Neural cell (in vitro differentiated cells): ENCODE data around the gene CCDC201. TPM values are rescaled to one million over a fixed set of nuclear protein-coding genes. Genes with fewer than 3 reads are reported as not detected.
A peak's percentile ranks its signal among the peaks of the same experiment; 100 is the strongest.

Experiments
- H2AFZ ChIP-seq: fragments of 200-600, 300-800 bp; sonication (generic), shearing (Covaris generic); 2 replicates; pipeline ENCODE4 v1.6.0; 2014; ENCODE audit warnings: low read depth, mild to moderate bottlenecking, antibody characterized with exemption, low read length, moderate library complexity
- H3F3A ChIP-seq: fragments of 200-600 bp; shearing (Covaris generic); 2 replicates; pipeline ENCODE4 v1.6.1; 2016; ENCODE audit warnings: mild to moderate bottlenecking, moderate library complexity, mixed read lengths, antibody characterized with exemption, low read length; ENCODE audit not compliant: insufficient read depth, poor library complexity, severe bottlenecking
- H3K27ac ChIP-seq: fragments of 200-600, 300-800 bp; sonication (generic), shearing (Covaris generic); 2 replicates; pipeline ENCODE4 v1.5.1; 2014; ENCODE audit warnings: mild to moderate bottlenecking, low read length, moderate library complexity
- H3K27me3 ChIP-seq: fragments of 300-800, 200-600 bp; sonication (generic), shearing (Covaris generic); 2 replicates; pipeline ENCODE4 v1.6.0; 2014; ENCODE audit warnings: mild to moderate bottlenecking, low read depth, low read length, moderate library complexity; ENCODE audit not compliant: insufficient read depth
- H3K36me3 ChIP-seq: fragments of 300-800, 200-600 bp; sonication (generic), shearing (Covaris generic); 2 replicates; pipeline ENCODE4 v1.5.1; 2014; ENCODE audit warnings: mild to moderate bottlenecking, antibody characterized with exemption, low read length, moderate library complexity; ENCODE audit not compliant: insufficient read depth
- H3K4me2 ChIP-seq: fragments of 300-800, 200-600 bp; sonication (generic), shearing (Covaris generic); 2 replicates; pipeline ENCODE4 v1.6.0; 2014; ENCODE audit warnings: mild to moderate bottlenecking, low read length
- H3K4me3 ChIP-seq: fragments of 300-800, 200-600 bp; sonication (generic), shearing (Covaris generic); 2 replicates; pipeline ENCODE4 v1.5.1; 2014; ENCODE audit warnings: mild to moderate bottlenecking, low read length, moderate library complexity
- H3K79me2 ChIP-seq: fragments of 200-600 bp; shearing (Covaris generic); replicated peaks from 2 replicates; pipeline ENCODE4 v1.6.0; 2014; ENCODE audit warnings: mild to moderate bottlenecking, low read length, moderate library complexity; ENCODE audit not compliant: insufficient read depth
- H3K9ac ChIP-seq: fragments of 300-800, 200-600 bp; sonication (generic), shearing (Covaris generic); 2 replicates; pipeline ENCODE4 v1.6.1; 2016; ENCODE audit warnings: mild to moderate bottlenecking, low read length, mixed read lengths
- H3K9me2 ChIP-seq: fragments of 200-600 bp; shearing (Covaris generic); 2 replicates; pipeline ENCODE4 v1.6.1; 2016; ENCODE audit warnings: mild to moderate bottlenecking, low read length, mixed read lengths; ENCODE audit not compliant: insufficient read depth
- H3K9me3 ChIP-seq: fragments of 200-600, 300-800 bp; sonication (generic), shearing (Covaris generic); 2 replicates; pipeline ENCODE4 v1.6.1; 2016; ENCODE audit warnings: mild to moderate bottlenecking, mixed run types, low read length, moderate library complexity, mixed read lengths
- H4K20me1 ChIP-seq: fragments of 200-600 bp; shearing (Covaris generic); 2 replicates; pipeline ENCODE4 v1.6.1; 2016; ENCODE audit warnings: mild to moderate bottlenecking, mixed run types; ENCODE audit not compliant: insufficient read depth
- EP300 ChIP-seq: fragments of 450-650 bp; conservative IDR thresholded peaks from 2 replicates; pipeline ENCODE4 v1.6.1; 2014; ENCODE audit warnings: antibody characterized with exemption, mild to moderate bottlenecking, moderate library complexity; ENCODE audit not compliant: poor library complexity, severe bottlenecking
- EZH2 ChIP-seq: fragments of 200-600, 300-800 bp; shearing (Covaris generic), sonication (generic); IDR thresholded peaks from 2 replicates; pipeline ENCODE4 v1.6.1; 2014; ENCODE audit warnings: antibody characterized with exemption, low read length, borderline replicate concordance, mild to moderate bottlenecking; ENCODE audit not compliant: insufficient read depth, poor library complexity, severe bottlenecking
- MXI1 ChIP-seq: fragments of 450-650 bp; conservative IDR thresholded peaks from 2 replicates; pipeline ENCODE4 v1.6.1; 2014; ENCODE audit warnings: antibody characterized with exemption, mild to moderate bottlenecking; ENCODE audit not compliant: poor library complexity, severe bottlenecking
- POLR2AphosphoS5 ChIP-seq: IDR thresholded peaks from 2 replicates; pipeline ENCODE4 v1.6.1; 2012
- RAD21 ChIP-seq: fragments of 450-650 bp; conservative IDR thresholded peaks from 2 replicates; pipeline ENCODE4 v1.6.1; 2014; ENCODE audit warnings: antibody characterized with exemption, mild to moderate bottlenecking, moderate library complexity
- REST ChIP-seq: IDR thresholded peaks from 2 replicates; pipeline ENCODE4 v1.6.1; 2012; ENCODE audit warnings: borderline replicate concordance
- SMC3 ChIP-seq: fragments of 450-650 bp; conservative IDR thresholded peaks from 2 replicates; pipeline ENCODE4 v1.6.1; 2014; ENCODE audit warnings: antibody characterized with exemption, mild to moderate bottlenecking, moderate library complexity; ENCODE audit not compliant: poor library complexity
- TAF1 ChIP-seq: IDR thresholded peaks from 2 replicates; pipeline ENCODE4 v1.6.1; 2012; ENCODE audit warnings: low read depth
- polyA plus RNA-seq: library from polyadenylated mRNA; depleted of rRNA; stranded (reverse); fragments of >200 nt; gene quantifications from 2 replicates; pipeline ENCODE4 v1.2.3, GENCODE V29; 2014
- TF ChIP-seq, protein P1 (sequence below): fragments of 450-650 bp; IDR thresholded peaks from 2 replicates; pipeline ENCODE4 v1.5.1; 2014; ENCODE audit warnings: antibody characterized with exemption, mild to moderate bottlenecking, moderate library complexity; ENCODE audit not compliant: poor library complexity, severe bottlenecking

Gene CCDC201
- polyA plus RNA-seq, 1 donor from 2014 or later, result not detected

DNA sequence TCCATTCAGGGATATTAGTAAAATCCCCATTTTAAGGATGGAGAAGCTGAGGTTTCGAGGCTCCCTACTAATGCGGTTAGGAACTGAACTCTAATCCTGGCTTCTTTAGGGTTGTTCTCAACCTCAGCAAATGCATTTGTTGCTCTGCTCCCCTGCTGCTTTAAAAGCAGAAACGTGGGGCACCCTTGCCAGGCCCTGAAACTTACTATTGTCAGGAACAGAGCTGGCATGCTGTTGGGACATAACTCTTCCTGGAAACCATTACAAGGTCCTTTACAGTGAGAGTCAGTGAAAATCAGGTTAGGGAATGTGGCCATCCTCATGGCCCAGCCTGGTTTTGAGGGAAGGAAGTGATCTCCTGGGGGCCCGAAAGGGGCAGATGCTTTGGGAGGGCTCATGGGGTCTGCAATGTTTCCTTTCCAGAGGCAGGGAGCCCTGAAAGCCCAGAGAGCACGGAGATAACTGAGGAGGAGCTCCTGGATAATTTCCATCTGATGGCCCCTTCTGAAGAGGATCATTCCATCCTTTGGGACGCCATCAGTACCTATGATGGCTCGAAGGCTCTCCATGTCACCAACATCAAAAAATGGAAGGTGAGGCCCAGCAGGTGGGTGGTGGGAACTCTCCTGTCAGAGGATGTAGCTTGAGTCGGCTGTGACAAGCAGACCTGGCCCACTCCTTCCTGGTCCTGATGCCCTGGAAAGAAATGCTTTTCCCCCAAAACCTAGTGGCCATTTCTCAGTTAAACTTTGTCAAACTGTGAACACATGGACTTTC, 17.4 kb upstream of the CCDC201 start:
- no peak for TF ChIP-seq SMC3
- no peak for TF ChIP-seq REST
- TF ChIP-seq MXI1, result no peak
- no peak for TF ChIP-seq RAD21
- no peak for TF ChIP-seq POLR2AphosphoS5
- TF ChIP-seq, protein P1, sequence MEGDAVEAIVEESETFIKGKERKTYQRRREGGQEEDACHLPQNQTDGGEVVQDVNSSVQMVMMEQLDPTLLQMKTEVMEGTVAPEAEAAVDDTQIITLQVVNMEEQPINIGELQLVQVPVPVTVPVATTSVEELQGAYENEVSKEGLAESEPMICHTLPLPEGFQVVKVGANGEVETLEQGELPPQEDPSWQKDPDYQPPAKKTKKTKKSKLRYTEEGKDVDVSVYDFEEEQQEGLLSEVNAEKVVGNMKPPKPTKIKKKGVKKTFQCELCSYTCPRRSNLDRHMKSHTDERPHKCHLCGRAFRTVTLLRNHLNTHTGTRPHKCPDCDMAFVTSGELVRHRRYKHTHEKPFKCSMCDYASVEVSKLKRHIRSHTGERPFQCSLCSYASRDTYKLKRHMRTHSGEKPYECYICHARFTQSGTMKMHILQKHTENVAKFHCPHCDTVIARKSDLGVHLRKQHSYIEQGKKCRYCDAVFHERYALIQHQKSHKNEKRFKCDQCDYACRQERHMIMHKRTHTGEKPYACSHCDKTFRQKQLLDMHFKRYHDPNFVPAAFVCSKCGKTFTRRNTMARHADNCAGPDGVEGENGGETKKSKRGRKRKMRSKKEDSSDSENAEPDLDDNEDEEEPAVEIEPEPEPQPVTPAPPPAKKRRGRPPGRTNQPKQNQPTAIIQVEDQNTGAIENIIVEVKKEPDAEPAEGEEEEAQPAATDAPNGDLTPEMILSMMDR, result no peak
- TF ChIP-seq TAF1, result no peak
- no peak for TF ChIP-seq EP300
- TF ChIP-seq EZH2, result no peak
- Histone ChIP-seq H3K4me3 (no peak overlapping the region), H3F3A (no peaks in the 10 kb centered on the region), H2AFZ (no peak overlapping the region), H3K27me3 (peaks cover 32% of the 10 kb centered on the region), H3K79me2 (no peaks in the 10 kb centered on the region), H3K27ac (no peak overlapping the region), H3K9me2 (no peaks in the 10 kb centered on the region), H3K4me2 (no peak overlapping the region), H3K9ac (no peak overlapping the region), H4K20me1 (no peaks in the 10 kb centered on the region), H3K36me3 (no peaks in the 10 kb centered on the region), H3K9me3 (no peaks in the 10 kb centered on the region)

DNA sequence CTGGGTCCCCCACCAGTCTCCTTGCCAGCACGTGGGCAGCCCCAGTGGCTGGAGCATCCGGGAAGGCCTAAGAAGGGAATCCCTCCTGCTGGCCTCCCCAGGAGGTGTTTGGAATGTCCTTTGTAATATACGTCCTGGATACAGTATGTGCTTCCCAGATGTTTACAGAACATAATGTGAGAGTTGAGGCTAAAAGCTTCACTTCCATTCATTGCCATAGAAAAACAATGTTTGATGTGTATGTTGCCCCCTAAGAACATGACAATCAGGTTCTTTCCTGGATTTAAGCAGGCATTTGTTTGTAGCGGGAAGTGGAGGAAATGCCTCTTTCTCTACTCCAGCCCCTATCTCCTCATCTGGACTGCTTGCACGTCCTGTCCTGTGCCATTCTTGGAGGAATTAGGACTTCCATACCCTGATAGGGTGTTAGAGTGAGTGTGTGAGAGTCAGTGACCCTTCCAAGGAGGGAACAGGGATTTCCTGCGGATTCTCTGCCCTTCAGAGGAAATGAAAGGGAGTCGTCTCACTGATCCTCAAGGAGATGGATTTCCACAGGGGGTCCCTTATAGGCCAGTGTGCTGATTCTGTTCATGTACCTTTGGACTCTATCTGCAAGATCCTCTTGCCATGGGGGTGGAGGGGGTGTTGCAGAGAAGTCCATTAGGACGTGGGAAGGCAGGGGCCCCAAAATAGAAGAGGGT, 16.6 kb upstream of the CCDC201 start:
- no peak overlapping the region for H3K27ac ChIP-seq
- no peaks in the 10 kb centered on the region for H3K36me3 ChIP-seq
- no peak overlapping the region for H3K4me2 ChIP-seq
- TF ChIP-seq SMC3 (no peak), MXI1 (no peak), RAD21 (no peak), TAF1 (no peak), REST (no peak), EP300 (no peak), EZH2 (no peak), POLR2AphosphoS5 (no peak)
- TF ChIP-seq, protein P1, result no peak
- no peaks in the 10 kb centered on the region for H3K9me3 ChIP-seq
- peak overlapping the region; percentile 76 for H3K4me3 ChIP-seq
- no peaks in the 10 kb centered on the region for H3F3A ChIP-seq
- H4K20me1 ChIP-seq, result no peaks in the 10 kb centered on the region
- no peaks in the 10 kb centered on the region for H3K79me2 ChIP-seq
- no peak overlapping the region for H2AFZ ChIP-seq
- no peaks in the 10 kb centered on the region for H3K9me2 ChIP-seq
- no peak overlapping the region for H3K9ac ChIP-seq
- H3K27me3 ChIP-seq, result peaks cover 32% of the 10 kb centered on the region
